H9 (cell line): Measurements from ENCODE around the gene PKD2L1. TPM values are rescaled to one million over a fixed set of nuclear protein-coding genes. Genes with fewer than 3 reads are reported as not detected.

Experiments
- DNase-seq: peaks from one replicate; pipeline ENCODE4 v3.0.0-alpha.2; 2017
- H2AFZ ChIP-seq: one replicate; pipeline ENCODE4 v1.6.1; 2013; ENCODE audit warnings: mild to moderate bottlenecking, low read length, control low read depth, moderate library complexity
- H2AK5ac ChIP-seq: 2 replicates; pipeline ENCODE4 v1.6.1; 2013; ENCODE audit warnings: low read length, control low read depth, mixed read lengths; ENCODE audit not compliant: insufficient read length
- H2BK120ac ChIP-seq: one replicate; pipeline ENCODE4 v1.6.1; 2013; ENCODE audit warnings: low read depth, mild to moderate bottlenecking, low read length, control low read depth, inconsistent platforms; ENCODE audit not compliant: poor library complexity, severe bottlenecking
- H2BK12ac ChIP-seq: 2 replicates; pipeline ENCODE4 v1.6.1; 2013; ENCODE audit warnings: low read length, control low read depth, mixed read lengths, low read depth; ENCODE audit not compliant: insufficient read length
- H2BK15ac ChIP-seq: 2 replicates; pipeline ENCODE4 v1.6.1; 2013; ENCODE audit warnings: low read depth, low read length, control low read depth
- H2BK20ac ChIP-seq: one replicate; pipeline ENCODE4 v1.6.1; 2013; ENCODE audit warnings: low read depth, mild to moderate bottlenecking, low read length, control low read depth, inconsistent platforms; ENCODE audit not compliant: poor library complexity, severe bottlenecking
- H2BK5ac ChIP-seq: 2 replicates; pipeline ENCODE4 v1.6.1; 2013; ENCODE audit warnings: low read length, control low read depth, mixed read lengths; ENCODE audit not compliant: insufficient read length
- H3K14ac ChIP-seq: 2 replicates; pipeline ENCODE4 v1.6.1; 2013; ENCODE audit warnings: low read length, control low read depth; ENCODE audit not compliant: insufficient read depth
- H3K18ac ChIP-seq: 2 replicates; pipeline ENCODE4 v1.6.1; 2013; ENCODE audit warnings: low read depth, mild to moderate bottlenecking, mixed read lengths, low read length, control low read depth; ENCODE audit not compliant: insufficient read length
- H3K23ac ChIP-seq: 2 replicates; pipeline ENCODE4 v1.6.1; 2013; ENCODE audit warnings: low read length, control low read depth, mixed read lengths, low read depth; ENCODE audit not compliant: insufficient read length
- H3K23me2 ChIP-seq: 2 replicates; pipeline ENCODE4 v1.6.1; 2013; ENCODE audit warnings: low read depth, mild to moderate bottlenecking, mixed read lengths, low read length, control low read depth; ENCODE audit not compliant: insufficient read length, poor library complexity, severe bottlenecking
- H3K27ac ChIP-seq: 2 replicates; pipeline ENCODE4 v1.5.1; 2013; ENCODE audit warnings: low read length, control low read depth, mixed read lengths, low read depth; ENCODE audit not compliant: insufficient read length
- H3K27me3 ChIP-seq: 2 replicates; pipeline ENCODE4 v1.6.1; 2013; ENCODE audit warnings: low read length, control low read depth, inconsistent platforms; ENCODE audit not compliant: insufficient read depth
- H3K4ac ChIP-seq: 2 replicates; pipeline ENCODE4 v1.6.1; 2013; ENCODE audit warnings: low read depth, mild to moderate bottlenecking, control low read depth, inconsistent platforms, low read length, moderate library complexity
- H3K4me1 ChIP-seq: 2 replicates; pipeline ENCODE4 v1.6.1; 2013; ENCODE audit warnings: low read length, control low read depth, inconsistent platforms; ENCODE audit not compliant: insufficient read depth
- H3K4me2 ChIP-seq: 2 replicates; pipeline ENCODE4 v1.6.1; 2013; ENCODE audit warnings: low read length, control low read depth, mixed read lengths; ENCODE audit not compliant: insufficient read length, insufficient read depth
- H3K56ac ChIP-seq: 2 replicates; pipeline ENCODE4 v1.6.1; 2013; ENCODE audit warnings: low read depth, mild to moderate bottlenecking, mixed read lengths, low read length, control low read depth; ENCODE audit not compliant: insufficient read length
- H3K79me1 ChIP-seq: 2 replicates; pipeline ENCODE4 v1.6.1; 2013; ENCODE audit warnings: low read depth, mild to moderate bottlenecking, moderate library complexity, low read length, control low read depth, inconsistent platforms; ENCODE audit not compliant: insufficient read depth, poor library complexity, severe bottlenecking
- H3K79me2 ChIP-seq: 2 replicates; pipeline ENCODE4 v1.6.1; 2013; ENCODE audit warnings: low read length, control low read depth, inconsistent platforms; ENCODE audit not compliant: insufficient read depth
- H3K9ac ChIP-seq: 2 replicates; pipeline ENCODE4 v1.6.1; 2013; ENCODE audit warnings: low read length, control low read depth, mixed read lengths; ENCODE audit not compliant: insufficient read length; ENCODE audit errors: extremely low read depth
- H3K9me3 ChIP-seq: one replicate; pipeline ENCODE4 v1.6.1; 2013; ENCODE audit warnings: low read depth, low read length, inconsistent platforms; ENCODE audit not compliant: control insufficient read depth
- H3T11ph ChIP-seq: one replicate; pipeline ENCODE4 v1.6.1; 2013; ENCODE audit warnings: mild to moderate bottlenecking, low read length, control low read depth, inconsistent platforms
- H4K20me1 ChIP-seq: one replicate; pipeline ENCODE4 v1.6.1; 2013; ENCODE audit not compliant: control insufficient read depth, insufficient read length, insufficient read depth
- H4K5ac ChIP-seq: 2 replicates; pipeline ENCODE4 v1.6.1; 2013; ENCODE audit warnings: low read depth, mild to moderate bottlenecking, mixed read lengths, low read length, control low read depth; ENCODE audit not compliant: insufficient read length
- H4K8ac ChIP-seq: replicated peaks from 2 replicates; pipeline ENCODE4 v1.6.1; 2013; ENCODE audit warnings: low read length, control low read depth, mixed read lengths, low read depth; ENCODE audit not compliant: insufficient read length
- H4K91ac ChIP-seq: 2 replicates; pipeline ENCODE4 v1.6.1; 2013; ENCODE audit warnings: low read depth, mild to moderate bottlenecking, moderate library complexity, mixed read lengths, low read length, control low read depth; ENCODE audit not compliant: insufficient read length
- H3K27ac Mint-ChIP-seq, 3 experiments: 2 replicates in 2 of 3; 3 replicates in 1 of 3; pipeline ENCODE4 v1.8.0; 2020 to 2021; ENCODE audit warnings: mixed read lengths in 3 of 3, mild to moderate bottlenecking in 1 of 3, moderate library complexity in 1 of 3
- H3K27me3 Mint-ChIP-seq: 2 replicates; pipeline ENCODE4 v1.8.0; 2021; ENCODE audit warnings: low read depth, mild to moderate bottlenecking, moderate library complexity, mixed read lengths
- H3K36me3 Mint-ChIP-seq, 3 experiments: 2 replicates in 2 of 3; 3 replicates in 1 of 3; pipeline ENCODE4 v1.8.0; 2020 to 2021; ENCODE audit warnings: low read depth in 3 of 3, mixed read lengths in 3 of 3; ENCODE audit not compliant: insufficient read depth in 1 of 3
- H3K4me1 Mint-ChIP-seq, 2 experiments: 2 replicates each; pipeline ENCODE4 v1.8.0; 2020; ENCODE audit warnings: mixed read lengths in 2 of 2
- H3K4me3 Mint-ChIP-seq, 2 experiments: 2 replicates in 1 of 2; 3 replicates in 1 of 2; pipeline ENCODE4 v1.8.0; 2020 to 2021; ENCODE audit warnings: mild to moderate bottlenecking in 2 of 2, mixed read lengths in 2 of 2, moderate library complexity in 1 of 2
- H3K9me3 Mint-ChIP-seq, 2 experiments: 2 replicates in 1 of 2; 3 replicates in 1 of 2; pipeline ENCODE4 v1.8.0; 2020; ENCODE audit warnings: mild to moderate bottlenecking in 2 of 2, mixed read lengths in 2 of 2, moderate library complexity in 1 of 2
- WGBS: extraction: QIAGEN DNeasy Blood & Tissue Kit; methylation state at CpG from one replicate; pipeline ENCODE4 v1.1.7; 2013; ENCODE audit warnings: missing lambda C conversion rate, low lambda C conversion rate, mixed read lengths; ENCODE audit not compliant: insufficient read length; ENCODE audit errors: extremely low coverage; 5-methylcytosine and 5-hydroxymethylcytosine counted together
- total RNA-seq: library from RNA; stranded (reverse); gene quantifications from 2 replicates; pipeline ENCODE4 v1.2.1, GENCODE V29; 2021
- TF ChIP-seq, protein P1 (sequence below): fragments of 200-600 bp; sonication (generic); conservative IDR thresholded peaks from 3 replicates; pipeline ENCODE4 v1.8.0; 2021; ENCODE audit warnings: antibody characterized with exemption, mild to moderate bottlenecking

The PKD2L1 gene
- total RNA-seq, 1 experiment from 2014 or later: 0.20 TPM

DNA sequence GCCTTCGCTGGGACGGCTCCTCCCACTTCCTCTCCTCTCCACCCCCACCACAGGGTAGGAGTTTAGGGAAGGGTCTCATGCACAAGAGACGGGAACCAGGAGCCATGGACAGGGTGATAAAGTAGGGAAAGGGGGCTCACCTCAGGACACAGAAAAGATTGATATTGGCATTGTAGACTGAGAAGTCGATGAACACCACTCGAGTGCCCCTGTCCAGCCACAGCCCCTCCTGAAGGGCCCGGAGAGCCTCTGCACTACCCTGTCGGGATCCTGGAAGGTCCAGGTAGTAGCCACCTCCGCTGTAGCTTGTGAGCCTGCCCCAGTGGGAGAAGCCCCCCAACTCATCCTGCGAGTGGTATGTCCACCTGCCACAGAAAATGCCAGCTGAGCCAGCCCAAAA, 32.8 kb downstream of the PKD2L1 start:
- Histone ChIP-seq H2AK5ac (no peak overlapping the region), H3K23ac (no peak overlapping the region), H2BK15ac (no peak overlapping the region), H3K56ac (no peak overlapping the region), H4K5ac (no peak overlapping the region), H4K20me1 (peaks cover 2% of the 10 kb centered on the region), H3T11ph (no peak overlapping the region), H3K18ac (no peak overlapping the region), H3K79me2 (no peaks in the 10 kb centered on the region), H3K79me1 (no peaks in the 10 kb centered on the region), H4K8ac (no peak overlapping the region), H2BK120ac (no peak overlapping the region), H3K23me2 (no peaks in the 10 kb centered on the region), H3K27me3 (no peaks in the 10 kb centered on the region), H3K4me1 (peaks cover 3% of the 10 kb centered on the region; the same call in 1 of the 2 replicates), H3K9me3 (no peaks in the 10 kb centered on the region), H2BK12ac (no peak overlapping the region), H3K9ac (no peak overlapping the region), H3K27ac (no peak overlapping the region), H3K4me2 (no peak overlapping the region), H3K14ac (no peak overlapping the region), H2AFZ (no peak overlapping the region), H4K91ac (no peak overlapping the region), H2BK5ac (no peak overlapping the region), H3K4ac (no peak overlapping the region), H2BK20ac (no peak overlapping the region)
- Mint-ChIP-seq H3K27ac (no peak overlapping the region), H3K4me1 (peaks cover 19 to 30% of the 10 kb centered on the region in 2 experiments), H3K9me3 (peaks cover 16 to 19% of the 10 kb centered on the region in 2 experiments), H3K36me3 (peaks cover 3 to 10% (median 6%) of the 10 kb centered on the region in 3 experiments; a peak in 6 of 7 replicates), H3K27me3 (peaks cover 49% of the 10 kb centered on the region), H3K4me3 (no peak overlapping the region)
- TF ChIP-seq, protein P1, sequence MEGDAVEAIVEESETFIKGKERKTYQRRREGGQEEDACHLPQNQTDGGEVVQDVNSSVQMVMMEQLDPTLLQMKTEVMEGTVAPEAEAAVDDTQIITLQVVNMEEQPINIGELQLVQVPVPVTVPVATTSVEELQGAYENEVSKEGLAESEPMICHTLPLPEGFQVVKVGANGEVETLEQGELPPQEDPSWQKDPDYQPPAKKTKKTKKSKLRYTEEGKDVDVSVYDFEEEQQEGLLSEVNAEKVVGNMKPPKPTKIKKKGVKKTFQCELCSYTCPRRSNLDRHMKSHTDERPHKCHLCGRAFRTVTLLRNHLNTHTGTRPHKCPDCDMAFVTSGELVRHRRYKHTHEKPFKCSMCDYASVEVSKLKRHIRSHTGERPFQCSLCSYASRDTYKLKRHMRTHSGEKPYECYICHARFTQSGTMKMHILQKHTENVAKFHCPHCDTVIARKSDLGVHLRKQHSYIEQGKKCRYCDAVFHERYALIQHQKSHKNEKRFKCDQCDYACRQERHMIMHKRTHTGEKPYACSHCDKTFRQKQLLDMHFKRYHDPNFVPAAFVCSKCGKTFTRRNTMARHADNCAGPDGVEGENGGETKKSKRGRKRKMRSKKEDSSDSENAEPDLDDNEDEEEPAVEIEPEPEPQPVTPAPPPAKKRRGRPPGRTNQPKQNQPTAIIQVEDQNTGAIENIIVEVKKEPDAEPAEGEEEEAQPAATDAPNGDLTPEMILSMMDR: no peak
- no peak for DNase-seq
- no CpG with 5 or more reads among the region's 9 CpGs for WGBS
